CD14-positive monocyte (primary cell): ENCODE measurements around the gene BORCS5. TPM values are rescaled to one million over a fixed set of nuclear protein-coding genes. Genes with fewer than 3 reads are reported as not detected.
A peak's percentile ranks its signal among the peaks of the same experiment; 100 is the strongest.

ENCODE experiments used
- DNase-seq, 3 donors: peaks; one replicate each; pipeline ENCODE4 v3.0.0-alpha.2; 2011 to 2022
- H2AFZ ChIP-seq: 2 replicates; pipeline ENCODE4 v1.6.0; 2012; ENCODE audit warnings: mild to moderate bottlenecking, low read depth, low read length, inconsistent platforms; ENCODE audit not compliant: insufficient read depth, poor library complexity, severe bottlenecking
- H3K27ac ChIP-seq, 2 donors: 1 replicate in 1 of 2; 2 replicates in 1 of 2; pipeline ENCODE4 v1.5.1; 2012 to 2013; ENCODE audit warnings: low read length in 2 of 2, control low read depth in 1 of 2, inconsistent platforms in 1 of 2, low read depth in 1 of 2, mild to moderate bottlenecking in 1 of 2
- H3K27me3 ChIP-seq, 2 donors: one replicate each; pipeline versions ENCODE4 v1.6.0 to v1.6.1; 2011 to 2013; ENCODE audit warnings: low read length in 2 of 2; ENCODE audit not compliant: control insufficient read depth in 2 of 2, insufficient read depth in 2 of 2
- H3K36me3 ChIP-seq, 2 donors: replicated peaks in 1 of 2; 1 replicate in 1 of 2; 2 replicates in 1 of 2; pipeline versions ENCODE4 v1.5.1 to v1.6.1; 2012 to 2013; ENCODE audit warnings: low read length in 2 of 2, control low read depth in 1 of 2, inconsistent platforms in 1 of 2, mild to moderate bottlenecking in 1 of 2; ENCODE audit not compliant: insufficient read depth in 2 of 2, control insufficient read depth in 1 of 2
- H3K4me1 ChIP-seq, 2 donors: 1 replicate in 1 of 2; 2 replicates in 1 of 2; pipeline versions ENCODE4 v1.5.1 to v1.6.1; 2012 to 2013; ENCODE audit warnings: low read length in 2 of 2, control low read depth in 1 of 2, inconsistent platforms in 1 of 2, mild to moderate bottlenecking in 1 of 2, moderate library complexity in 1 of 2; ENCODE audit not compliant: insufficient read depth in 2 of 2, control insufficient read depth in 1 of 2
- H3K4me2 ChIP-seq: replicated peaks from 2 replicates; pipeline ENCODE3; 2012; ENCODE audit warnings: low read length, moderate library complexity, mild to moderate bottlenecking; ENCODE audit not compliant: poor library complexity, severe bottlenecking; ENCODE audit errors: extremely low read depth
- H3K4me3 ChIP-seq, 3 experiments: fragments of 200-600 bp in 1 of 3; sonication (generic) in 1 of 3; replicated peaks in 1 of 3; 1 replicate in 2 of 3; 2 replicates in 1 of 3; pipeline ENCODE4 v1.5.1; 2011 to 2013; ENCODE audit warnings: low read length in 3 of 3, mild to moderate bottlenecking in 3 of 3, control low read depth in 2 of 3, low read depth in 2 of 3, inconsistent platforms in 1 of 3, moderate library complexity in 1 of 3
- H3K79me2 ChIP-seq: 2 replicates; pipeline ENCODE4 v1.6.0; 2012; ENCODE audit warnings: mild to moderate bottlenecking, control low read depth, inconsistent platforms, low read length, moderate library complexity; ENCODE audit not compliant: insufficient read depth
- H3K9ac ChIP-seq: 2 replicates; pipeline ENCODE4 v1.6.0; 2017; ENCODE audit warnings: low read length, mild to moderate bottlenecking; ENCODE audit not compliant: insufficient read depth, poor library complexity, severe bottlenecking
- H3K9me3 ChIP-seq, 2 donors: replicated peaks in 1 of 2; 1 replicate in 1 of 2; 2 replicates in 1 of 2; pipeline versions ENCODE4 v1.5.1 to v1.6.1; 2012 to 2013; ENCODE audit warnings: low read length in 2 of 2, control low read depth in 1 of 2; ENCODE audit not compliant: control insufficient read depth in 1 of 2, insufficient read depth in 1 of 2
- H4K20me1 ChIP-seq: 2 replicates; pipeline ENCODE4 v1.6.0; 2012; ENCODE audit warnings: mild to moderate bottlenecking, low read length, control low read depth, moderate library complexity; ENCODE audit not compliant: insufficient read depth
- H3K27ac Mint-ChIP-seq, 7 donors: one replicate each; pipeline ENCODE4 v1.8.0; 2020; ENCODE audit warnings: mild to moderate bottlenecking in 7 of 7, mixed read lengths in 7 of 7, moderate library complexity in 6 of 7, inconsistent platforms in 2 of 7
- H3K27me3 Mint-ChIP-seq, 3 donors: one replicate each; pipeline ENCODE4 v1.8.0; 2021 to 2022; ENCODE audit warnings: low read depth in 3 of 3, mild to moderate bottlenecking in 3 of 3, mixed read lengths in 3 of 3, moderate library complexity in 3 of 3, inconsistent platforms in 1 of 3
- H3K36me3 Mint-ChIP-seq, 2 donors: one replicate each; pipeline ENCODE4 v1.8.0; 2020; ENCODE audit warnings: mixed read lengths in 2 of 2, inconsistent platforms in 1 of 2, mild to moderate bottlenecking in 1 of 2
- H3K4me1 Mint-ChIP-seq: one replicate; pipeline ENCODE4 v1.8.0; 2020; ENCODE audit warnings: mild to moderate bottlenecking, mixed read lengths
- H3K4me3 Mint-ChIP-seq, 2 donors: one replicate each; pipeline ENCODE4 v1.8.0; 2020; ENCODE audit warnings: mild to moderate bottlenecking in 2 of 2, mixed read lengths in 2 of 2, moderate library complexity in 1 of 2
- H3K9me3 Mint-ChIP-seq, 7 donors: one replicate each; pipeline ENCODE4 v1.8.0; 2020 to 2022; ENCODE audit warnings: mixed read lengths in 7 of 7, mild to moderate bottlenecking in 6 of 7, moderate library complexity in 6 of 7, inconsistent platforms in 2 of 7
- WGBS: methylation state at CpG from one replicate; pipeline ENCODE4 v1.1.5; 2013; ENCODE audit warnings: missing lambda C conversion rate; ENCODE audit not compliant: insufficient coverage; 5-methylcytosine and 5-hydroxymethylcytosine counted together
- intact Hi-C, 2 donors: fragments of 100-400 bp; cut with micrococcal nuclease; formaldehyde crosslinking; loops; one replicate each; pipeline versions ENCODE4 v1.15.0 to v1.15.1; 2023
- polyA plus RNA-seq, 3 donors: library from polyadenylated mRNA; depleted of rRNA in 1 of 3; unstranded in 2 of 3; stranded (reverse) in 1 of 3; fragments of 300-500 nt in 2 of 3; fragments of >200 nt in 1 of 3; fragmentation: Illumina TruSeq in 2 of 3; gene quantifications; 1 replicate in 2 of 3; 2 replicates in 1 of 3; pipeline ENCODE4 v1.2.3, GENCODE V29; 2012 to 2021
- TF ChIP-seq, protein P1 (sequence below): fragments of 200-600 bp; IDR thresholded peaks from one replicate; pipeline ENCODE4 v1.8.0; 2022; ENCODE audit warnings: antibody characterized with exemption, mild to moderate bottlenecking

BORCS5 gene
- polyA plus RNA-seq, 3 donors = 8.5 to 15.1 (median 9.6) TPM

DNA sequence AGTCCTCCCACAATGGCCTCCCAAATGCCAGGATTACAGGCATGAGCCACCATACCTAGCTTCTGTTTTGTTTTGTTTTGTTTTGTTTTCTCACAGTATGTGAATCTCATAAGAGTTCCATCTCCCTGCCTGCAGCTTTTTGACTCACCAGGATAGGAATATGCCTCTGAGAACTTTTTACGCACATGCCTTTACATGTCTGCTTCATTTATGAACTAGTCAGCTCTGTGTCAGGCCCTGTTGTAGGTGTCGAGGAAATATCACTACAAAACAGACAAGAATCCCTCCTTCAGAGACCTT, 89.0 kb downstream of the BORCS5 start:
- Mint-ChIP-seq H3K4me3 (no peak overlapping the region), H3K27me3 (peaks cover 0 to 1% (median 0%) of the 10 kb centered on the region in 3 donors), H3K9me3 (no peaks in the 10 kb centered on the region), H3K36me3 (peaks cover 0 to 9% of the 10 kb centered on the region in 2 donors), H3K27ac (peak overlapping the region in 2 of 7 donors; percentile 40 to 41), H3K4me1 (peaks cover 26% of the 10 kb centered on the region)
- no peak overlapping the region for H3K9ac ChIP-seq
- H3K79me2 ChIP-seq = no peaks in the 10 kb centered on the region
- intact Hi-C loops = loop anchor here in 1 of 2 donors (10.0 kb wide), 2 partner anchors 61 to 119 kb away; partner anchors contain the start of gene DUSP16
- TF ChIP-seq, protein P1, sequence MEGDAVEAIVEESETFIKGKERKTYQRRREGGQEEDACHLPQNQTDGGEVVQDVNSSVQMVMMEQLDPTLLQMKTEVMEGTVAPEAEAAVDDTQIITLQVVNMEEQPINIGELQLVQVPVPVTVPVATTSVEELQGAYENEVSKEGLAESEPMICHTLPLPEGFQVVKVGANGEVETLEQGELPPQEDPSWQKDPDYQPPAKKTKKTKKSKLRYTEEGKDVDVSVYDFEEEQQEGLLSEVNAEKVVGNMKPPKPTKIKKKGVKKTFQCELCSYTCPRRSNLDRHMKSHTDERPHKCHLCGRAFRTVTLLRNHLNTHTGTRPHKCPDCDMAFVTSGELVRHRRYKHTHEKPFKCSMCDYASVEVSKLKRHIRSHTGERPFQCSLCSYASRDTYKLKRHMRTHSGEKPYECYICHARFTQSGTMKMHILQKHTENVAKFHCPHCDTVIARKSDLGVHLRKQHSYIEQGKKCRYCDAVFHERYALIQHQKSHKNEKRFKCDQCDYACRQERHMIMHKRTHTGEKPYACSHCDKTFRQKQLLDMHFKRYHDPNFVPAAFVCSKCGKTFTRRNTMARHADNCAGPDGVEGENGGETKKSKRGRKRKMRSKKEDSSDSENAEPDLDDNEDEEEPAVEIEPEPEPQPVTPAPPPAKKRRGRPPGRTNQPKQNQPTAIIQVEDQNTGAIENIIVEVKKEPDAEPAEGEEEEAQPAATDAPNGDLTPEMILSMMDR = no peak
- no peaks in the 10 kb centered on the region for H3K9me3 ChIP-seq
- H3K27me3 ChIP-seq = no peaks in the 10 kb centered on the region
- H3K4me3 ChIP-seq = no peak overlapping the region
- no peak overlapping the region for H3K27ac ChIP-seq
- peaks cover 19 to 24% of the 10 kb centered on the region in 2 donors for H3K4me1 ChIP-seq
- no peaks in the 10 kb centered on the region for H4K20me1 ChIP-seq
- 100% methylated on average over 1 of the region's 2 CpGs for WGBS
- H2AFZ ChIP-seq = no peak overlapping the region
- no peaks in the 10 kb centered on the region for H3K36me3 ChIP-seq
- no peak overlapping the region for H3K4me2 ChIP-seq
- no peak for DNase-seq

DNA sequence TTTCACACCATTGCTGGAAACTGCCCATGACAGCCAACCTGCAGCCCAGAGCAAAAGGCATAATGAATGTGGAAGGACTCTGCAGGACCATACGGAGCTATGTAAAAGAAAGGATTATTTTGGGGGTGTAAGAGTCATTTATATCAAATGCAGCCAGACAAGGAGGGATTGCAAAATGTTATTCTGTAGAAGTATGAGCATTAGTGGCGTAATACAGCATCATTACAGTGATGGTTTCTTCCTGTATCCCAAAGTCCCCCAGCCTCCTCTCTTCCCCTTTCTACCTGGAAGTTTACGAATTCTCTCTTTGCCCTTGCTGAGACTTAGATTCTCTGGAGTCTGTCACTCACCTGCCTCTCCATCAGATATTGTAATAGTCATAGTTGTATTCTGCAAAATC, 89.9 kb downstream of the BORCS5 start:
- no peaks in the 10 kb centered on the region for H3K79me2 ChIP-seq
- Mint-ChIP-seq H3K9me3 (no peaks in the 10 kb centered on the region), H3K36me3 (peaks cover 0 to 8% of the 10 kb centered on the region in 2 donors), H3K4me3 (no peak overlapping the region), H3K4me1 (peaks cover 26% of the 10 kb centered on the region), H3K27ac (peak overlapping the region in 5 of 7 donors; percentile 1 to 74 (median 27)), H3K27me3 (peaks cover 0 to 1% (median 0%) of the 10 kb centered on the region in 3 donors)
- peaks cover 19 to 24% of the 10 kb centered on the region in 2 donors for H3K4me1 ChIP-seq
- no peak overlapping the region for H3K9ac ChIP-seq
- H3K9me3 ChIP-seq = no peaks in the 10 kb centered on the region
- no peak overlapping the region for H2AFZ ChIP-seq
- no peaks in the 10 kb centered on the region for H3K36me3 ChIP-seq
- H3K27me3 ChIP-seq = no peaks in the 10 kb centered on the region
- intact Hi-C loops = loop anchor here in 1 of 2 donors (10.0 kb wide), 2 partner anchors 62 to 118 kb away; partner anchors contain the start of gene DUSP16
- TF ChIP-seq, protein P1 = no peak
- H4K20me1 ChIP-seq = no peaks in the 10 kb centered on the region
- WGBS = 40% methylated on average over 1 of the region's 3 CpGs
- H3K4me3 ChIP-seq = no peak overlapping the region
- H3K4me2 ChIP-seq = no peak overlapping the region
- no peak overlapping the region for H3K27ac ChIP-seq
- peak in 2 of 3 donors; percentile 56 to 68 for DNase-seq
